ENCODE results near the gene SCARB2.

- no peak for TF ChIP-seq REST (IDR thresholded peaks at IDR 0.05; ENCODE audit: insufficient read depth in 1 of 2, low read depth in 2 of 2, low read length in 2 of 2)
- TF ChIP-seq FOXP2 (optimal IDR thresholded peaks at IDR 0.05; ENCODE audit: borderline replicate concordance, extremely low read depth, extremely low read length, insufficient read depth) = no peak
- TF ChIP-seq SIN3A (IDR thresholded peaks at IDR 0.05; ENCODE audit: borderline replicate concordance, insufficient read depth, low read length) = no peak
- TF ChIP-seq TAF1 (IDR thresholded peaks at IDR 0.05; ENCODE audit: borderline replicate concordance, insufficient read depth, low read length) = no peak
These were observed 691 bp downstream of the SCARB2 start for GRCh38 chr4:76212851-76213414.

Data from PFSK-1 (cell line).